ENCODE data around the gene ST8SIA6.
A peak's percentile ranks its signal among the peaks of the same experiment; 100 is the strongest.
"Not testable (repeated sequence)": the region's sequence is repeated elsewhere in the genome, so short reads cannot be mapped to it uniquely, and the experiment has no call there.

The ST8SIA6 gene

GRCh38 chr10:17454161-17455014 lies at the start of gene ST8SIA6:
Gene ST8SIA6 (minus strand): TSS chr10:17454595. CDS start chr10:17454255, 340 bp downstream.
- DNase-seq (ENCODE audit: low read depth in 2 of 2), result peak in 1 of 2 donors; percentile 19

GRCh38 chr10:17503795-17504194 lies 49.4 kb upstream of the ST8SIA6 start:
- no peak for DNase-seq (ENCODE audit: low read depth in 2 of 2)

DNA sequence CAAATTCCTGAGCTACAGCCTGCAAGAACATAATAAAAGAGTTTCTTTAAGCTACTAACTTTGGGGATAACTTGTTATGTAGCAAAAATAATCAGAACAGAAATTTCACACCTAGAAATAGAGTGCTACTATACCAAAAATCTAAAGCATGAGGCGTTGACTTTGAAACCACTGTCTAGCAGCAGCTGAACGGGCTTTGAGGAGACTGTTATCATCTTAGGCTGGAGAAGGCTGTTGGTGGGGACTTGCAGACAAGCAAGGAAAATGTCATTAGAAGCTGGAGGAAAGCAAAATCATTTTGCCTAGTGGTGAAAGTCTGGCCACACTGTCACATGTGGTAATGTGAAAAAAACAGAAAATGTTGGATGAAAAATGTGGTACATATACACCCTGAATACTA lies 48.4 kb upstream of the ST8SIA6 start:
- DNase-seq (ENCODE audit: low read depth in 2 of 2), result no peak

DNA sequence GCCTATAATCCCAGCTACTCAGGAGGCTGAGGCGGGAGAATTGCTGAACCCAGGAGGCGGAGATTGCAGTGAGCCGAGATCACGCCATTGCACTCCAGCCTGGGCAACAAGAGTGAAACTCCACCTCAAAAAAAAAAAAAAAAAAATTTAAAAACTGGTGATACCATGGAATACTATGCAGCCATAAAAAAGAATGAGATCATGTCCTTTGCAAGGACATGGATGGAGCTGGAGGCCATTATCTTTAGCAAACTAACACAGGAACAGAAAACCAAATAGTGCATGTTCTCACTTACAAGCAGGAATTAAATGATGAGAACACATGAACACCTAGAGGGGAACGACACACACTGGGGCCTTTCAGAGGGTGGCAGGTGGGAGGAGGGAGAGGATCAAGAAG lies 44.6 kb upstream of the ST8SIA6 start:
- not testable (repeated sequence) for DNase-seq (ENCODE audit: low read depth in 2 of 2)

GRCh38 chr10:17497446-17498030 lies 43.1 kb upstream of the ST8SIA6 start:
- DNase-seq (ENCODE audit: low read depth in 2 of 2), result no peak

- DNase-seq (ENCODE audit: low read depth in 2 of 2), result no peak
These were observed 40.3 kb upstream of the ST8SIA6 start for GRCh38 chr10:17494626-17495260.

GRCh38 chr10:17488848-17489247 lies 34.5 kb upstream of the ST8SIA6 start:
- DNase-seq (ENCODE audit: low read depth in 2 of 2), result no peak

DNA sequence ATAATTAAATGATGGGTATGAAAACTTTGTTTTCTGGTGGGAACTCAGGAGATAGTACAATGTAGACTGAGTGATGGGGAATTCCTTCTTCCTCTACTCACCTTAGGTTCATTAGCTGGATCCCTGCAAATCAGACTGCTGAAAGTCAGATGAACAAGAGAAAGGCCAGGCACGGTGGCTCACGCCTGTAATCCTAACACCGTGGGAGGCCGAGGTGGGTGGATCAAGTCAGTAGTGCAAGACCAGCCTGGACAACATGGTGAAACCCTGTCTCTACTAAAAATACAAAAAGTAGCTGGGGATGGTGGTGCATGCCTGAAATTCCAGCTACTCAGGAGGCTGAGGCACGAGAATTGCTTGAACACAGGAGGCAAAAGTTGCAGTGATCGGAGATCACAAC lies 28.7 kb upstream of the ST8SIA6 start:
- no peak for DNase-seq (ENCODE audit: low read depth in 2 of 2)

GRCh38 chr10:17479822-17480221 lies 25.4 kb upstream of the ST8SIA6 start:
- no peak for DNase-seq (ENCODE audit: low read depth in 2 of 2)

- no peak for DNase-seq (ENCODE audit: low read depth in 2 of 2)
These were observed 24.7 kb upstream of the ST8SIA6 start for GRCh38 chr10:17479015-17479615.

GRCh38 chr10:17476073-17476472 lies 21.7 kb upstream of the ST8SIA6 start:
- no peak for DNase-seq (ENCODE audit: low read depth in 2 of 2)

GRCh38 chr10:17475661-17476060 lies 21.3 kb upstream of the ST8SIA6 start:
- DNase-seq (ENCODE audit: low read depth in 2 of 2), result no peak

DNA sequence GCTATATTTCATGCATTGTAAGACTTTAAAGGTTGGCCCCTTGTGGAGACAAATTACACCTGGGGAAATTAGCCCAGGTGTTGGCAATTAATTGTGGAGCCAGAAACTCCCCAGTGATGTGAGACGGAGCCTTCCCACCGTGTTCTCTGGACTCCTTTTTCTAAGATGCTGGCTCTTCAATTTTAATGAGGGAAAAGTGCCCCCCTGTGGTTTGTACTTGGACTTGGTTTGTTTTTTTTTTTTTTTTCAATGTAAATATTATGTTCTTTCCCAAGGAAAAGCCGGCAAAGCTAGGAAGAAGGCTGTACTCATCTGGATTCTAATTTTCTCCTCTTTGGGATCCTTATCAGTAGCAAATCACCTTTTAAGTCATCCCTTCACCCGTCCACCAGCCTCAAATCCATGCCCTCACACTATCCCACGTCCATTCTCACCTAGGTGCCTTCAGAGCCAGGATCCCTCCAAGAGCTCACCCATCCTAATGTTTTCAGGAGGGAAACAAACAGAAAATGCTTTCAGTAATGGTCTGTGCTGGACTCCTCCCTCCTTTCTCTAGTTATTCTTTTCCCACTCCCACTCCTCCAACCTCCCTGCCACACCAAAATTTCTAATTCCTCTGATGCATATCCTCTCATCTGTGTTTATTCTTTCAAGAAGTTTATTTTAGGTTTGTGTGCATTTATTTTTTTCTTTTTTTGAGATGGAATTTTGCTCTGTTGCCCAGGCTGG lies 20.4 kb upstream of the ST8SIA6 start:
- DNase-seq (ENCODE audit: low read depth in 2 of 2), result no peak

DNA sequence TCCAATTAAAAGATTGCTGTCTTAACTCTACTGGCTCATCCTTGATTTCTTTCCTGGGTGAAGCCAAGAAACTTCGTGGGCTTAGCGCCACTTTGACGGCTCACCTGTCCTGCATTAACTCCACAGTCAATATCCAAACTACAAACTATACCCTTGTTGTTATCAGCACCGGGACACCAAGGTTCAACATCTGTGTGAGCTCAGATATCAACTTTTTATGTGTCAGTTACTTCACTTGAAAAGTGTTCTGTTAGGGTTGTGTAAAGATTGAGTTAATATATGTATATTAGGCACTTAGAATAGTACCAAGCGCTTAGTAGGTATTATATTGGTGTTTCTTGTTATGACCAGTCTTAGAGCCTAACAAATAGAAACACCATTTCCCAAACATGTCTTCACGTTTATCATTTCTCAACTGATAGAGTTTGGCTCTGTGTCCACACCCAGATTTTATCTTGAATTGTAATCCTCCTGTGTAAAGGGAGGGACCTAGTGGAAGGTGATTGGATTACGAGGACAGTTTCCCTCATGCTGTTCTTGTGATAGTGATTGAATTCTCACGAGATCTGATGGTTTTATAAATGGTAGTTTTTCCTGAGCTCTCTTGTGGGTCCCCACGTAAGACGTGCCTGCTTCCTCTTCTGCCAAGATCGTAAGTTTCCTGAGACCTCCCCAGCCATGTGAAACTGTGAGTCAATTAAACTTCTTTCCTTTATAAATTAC lies 19.0 kb upstream of the ST8SIA6 start:
- no peak for DNase-seq (ENCODE audit: low read depth in 2 of 2)

DNA sequence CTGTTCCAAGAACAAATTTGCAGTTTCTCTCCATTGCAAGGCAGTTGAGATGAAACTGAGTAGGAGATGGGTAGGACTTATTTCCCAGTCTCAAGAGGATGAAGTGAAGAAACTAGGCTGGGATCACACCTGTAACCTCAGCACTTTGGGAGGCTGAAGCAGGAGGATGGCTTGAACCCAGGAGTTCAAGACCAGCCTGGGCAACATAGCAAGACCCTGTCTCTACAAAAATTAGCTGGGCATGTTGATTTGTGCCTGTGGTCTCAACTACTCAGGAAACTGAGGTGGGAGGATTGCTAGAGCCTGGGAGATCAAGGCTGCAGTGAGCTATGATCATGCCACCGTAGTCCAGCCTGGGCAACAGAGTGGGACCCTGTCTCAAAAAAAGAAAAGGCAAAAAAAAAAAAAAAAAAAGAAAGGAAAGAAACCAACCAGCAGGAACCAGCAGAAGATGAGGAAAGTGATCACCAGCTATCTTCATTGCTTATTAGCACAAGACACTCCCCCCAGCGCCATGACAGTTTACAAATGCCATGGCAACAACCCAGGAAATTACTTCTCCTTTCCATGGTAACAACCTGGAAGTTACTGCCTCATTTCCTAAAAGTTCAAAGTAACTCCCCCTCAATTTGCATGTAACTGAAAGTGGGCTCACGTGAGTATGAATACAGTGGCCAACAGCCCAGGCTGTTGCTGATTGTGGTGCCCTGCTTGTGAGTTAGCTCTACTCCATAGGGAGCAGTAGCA lies 18.3 kb upstream of the ST8SIA6 start:
- DNase-seq (ENCODE audit: low read depth in 2 of 2), result no peak

DNA sequence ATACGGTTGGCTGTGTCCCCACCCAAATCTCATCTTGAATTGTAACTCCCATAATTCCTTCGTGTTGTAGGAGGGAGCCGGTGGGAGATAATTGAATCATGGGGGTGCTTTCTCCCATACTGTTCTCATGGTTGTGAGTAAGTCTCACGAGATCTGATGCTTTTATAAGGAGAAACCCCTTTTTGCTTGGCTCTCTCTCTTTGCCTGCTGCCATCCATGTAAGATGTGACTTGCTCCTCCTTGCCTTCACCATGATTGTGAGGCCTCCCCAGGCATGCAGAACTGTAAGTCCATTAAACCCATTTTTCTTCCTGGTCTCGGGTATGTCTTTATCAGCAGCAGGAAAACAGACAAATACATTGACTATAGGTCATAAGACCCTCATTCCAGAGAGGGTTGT lies 15.9 kb upstream of the ST8SIA6 start:
- no peak for DNase-seq (ENCODE audit: low read depth in 2 of 2)

- DNase-seq (ENCODE audit: low read depth in 2 of 2), result no peak
These were observed 11.1 kb upstream of the ST8SIA6 start for GRCh38 chr10:17465328-17466125.

GRCh38 chr10:17464545-17464944 lies 10.2 kb upstream of the ST8SIA6 start:
- DNase-seq (ENCODE audit: low read depth in 2 of 2), result no peak

- DNase-seq (ENCODE audit: low read depth in 2 of 2), result no peak
These were observed 6.4 kb upstream of the ST8SIA6 start for GRCh38 chr10:17460756-17461155.

DNA sequence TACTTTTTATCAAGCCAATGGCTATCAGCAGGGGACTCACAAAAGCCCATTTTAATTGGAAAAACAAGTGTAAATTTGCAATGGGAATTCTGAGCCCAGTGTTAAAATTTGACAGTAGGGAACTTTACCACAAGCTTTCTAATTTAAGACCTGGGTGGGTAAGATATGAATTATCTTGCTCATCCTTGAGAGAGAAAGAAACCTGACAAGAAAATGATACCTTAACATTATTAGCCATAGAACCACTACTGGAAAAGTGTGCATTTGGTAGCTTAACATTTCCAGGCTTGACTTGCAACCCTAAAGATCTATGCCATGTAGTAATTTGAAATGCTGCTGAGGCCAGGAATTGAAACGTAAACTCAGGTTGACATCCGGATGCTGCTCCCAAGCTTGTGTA lies 2.7 kb upstream of the ST8SIA6 start:
- no peak for DNase-seq (ENCODE audit: low read depth in 2 of 2)
